ENCODE results near the gene RNF144A. TPM values are rescaled to one million over a fixed set of nuclear protein-coding genes. Genes with fewer than 3 reads are reported as not detected.

The RNF144A gene
- polyA plus RNA-seq, 3 donors from 2014 or later: 6.4 to 9.1 (median 7.7) TPM

GRCh38 chr2:6937157-6937556 is 19.9 kb downstream of the RNF144A start:
- peaks cover 10 to 19% (median 15%) of the 10 kb centered on the region in 3 donors for H3K36me3 Mint-ChIP-seq
- no peaks in the 10 kb centered on the region for H3K9me3 Mint-ChIP-seq
- H3K27ac Mint-ChIP-seq: no peak overlapping the region
- H3K4me3 Mint-ChIP-seq: no peak overlapping the region
- H3K4me1 Mint-ChIP-seq: peaks cover 38 to 58% of the 10 kb centered on the region in 2 donors
- no peaks in the 10 kb centered on the region for H3K27me3 Mint-ChIP-seq (ENCODE audit: low read depth in 3 of 3)
- no peak for DNase-seq

- H3K27me3 Mint-ChIP-seq (ENCODE audit: low read depth in 3 of 3): no peaks in the 10 kb centered on the region
- no peak overlapping the region for H3K4me3 Mint-ChIP-seq
- peaks cover 36 to 55% of the 10 kb centered on the region in 2 donors for H3K4me1 Mint-ChIP-seq
- peaks cover 13 to 20% (median 19%) of the 10 kb centered on the region in 3 donors for H3K36me3 Mint-ChIP-seq
- H3K9me3 Mint-ChIP-seq: no peaks in the 10 kb centered on the region
- H3K27ac Mint-ChIP-seq: no peak overlapping the region
- DNase-seq: no peak
These were observed 20.4 kb downstream of the RNF144A start for GRCh38 chr2:6937582-6937981.

- no peak overlapping the region for H3K4me3 Mint-ChIP-seq
- H3K36me3 Mint-ChIP-seq: peaks cover 25 to 33% (median 30%) of the 10 kb centered on the region in 3 donors
- no peaks in the 10 kb centered on the region for H3K9me3 Mint-ChIP-seq
- H3K4me1 Mint-ChIP-seq: peaks cover 40 to 54% of the 10 kb centered on the region in 2 donors
- no peaks in the 10 kb centered on the region for H3K27me3 Mint-ChIP-seq (ENCODE audit: low read depth in 3 of 3)
- DNase-seq: no peak
- peak overlapping the region in 1 of 6 donors; percentile 23 for H3K27ac Mint-ChIP-seq
These were observed 21.9 kb downstream of the RNF144A start for GRCh38 chr2:6939071-6939470.

- DNase-seq: no peak
- no peaks in the 10 kb centered on the region for H3K27me3 Mint-ChIP-seq (ENCODE audit: low read depth in 3 of 3)
- no peaks in the 10 kb centered on the region for H3K9me3 Mint-ChIP-seq
- peaks cover 25 to 40% (median 32%) of the 10 kb centered on the region in 3 donors for H3K36me3 Mint-ChIP-seq
- no peak overlapping the region for H3K27ac Mint-ChIP-seq
- peaks cover 43 to 55% of the 10 kb centered on the region in 2 donors for H3K4me1 Mint-ChIP-seq
- no peak overlapping the region for H3K4me3 Mint-ChIP-seq
These were observed 23.6 kb downstream of the RNF144A start for GRCh38 chr2:6940820-6941219.

- Mint-ChIP-seq H3K4me1 (peaks cover 39 to 49% of the 10 kb centered on the region in 2 donors), H3K27ac (peak overlapping the region in 1 of 6 donors; percentile 57)
These were observed 24.3 kb downstream of the RNF144A start for GRCh38 chr2:6941299-6942046.

GRCh38 chr2:6942848-6943247 is 25.6 kb downstream of the RNF144A start:
- no peak for DNase-seq
- Mint-ChIP-seq H3K4me3 (no peak overlapping the region), H3K9me3 (no peaks in the 10 kb centered on the region), H3K27me3 (ENCODE audit: low read depth in 3 of 3) (no peaks in the 10 kb centered on the region), H3K27ac (peak overlapping the region in 1 of 6 donors; percentile 9), H3K4me1 (peaks cover 29 to 43% of the 10 kb centered on the region in 2 donors), H3K36me3 (peaks cover 25 to 41% (median 32%) of the 10 kb centered on the region in 3 donors)

More at GRCh38 chr2:6941299-6942046, 24.3 kb downstream of the RNF144A start:
- Mint-ChIP-seq H3K27me3 (ENCODE audit: low read depth in 3 of 3) (no peaks in the 10 kb centered on the region), H3K36me3 (peaks cover 25 to 41% (median 32%) of the 10 kb centered on the region in 3 donors), H3K4me3 (no peak overlapping the region), H3K9me3 (no peaks in the 10 kb centered on the region)
- DNase-seq: no peak

GRCh38 chr2:6943523-6943922 is 26.3 kb downstream of the RNF144A start:
- Mint-ChIP-seq H3K9me3 (no peaks in the 10 kb centered on the region), H3K4me1 (peaks cover 29 to 40% of the 10 kb centered on the region in 2 donors), H3K36me3 (peaks cover 25 to 45% (median 32%) of the 10 kb centered on the region in 3 donors), H3K27ac (peak overlapping the region in 1 of 6 donors; percentile 39), H3K4me3 (no peak overlapping the region), H3K27me3 (ENCODE audit: low read depth in 3 of 3) (no peaks in the 10 kb centered on the region)
- no peak for DNase-seq

- H3K27ac Mint-ChIP-seq: peak overlapping the region in 4 of 6 donors; percentile 17 to 73 (median 32)
- no peaks in the 10 kb centered on the region for H3K27me3 Mint-ChIP-seq (ENCODE audit: low read depth in 3 of 3)
- H3K36me3 Mint-ChIP-seq: peaks cover 25 to 49% (median 32%) of the 10 kb centered on the region in 3 donors
- no peak for DNase-seq
- H3K9me3 Mint-ChIP-seq: no peaks in the 10 kb centered on the region
- H3K4me1 Mint-ChIP-seq: peaks cover 30 to 36% of the 10 kb centered on the region in 2 donors
- H3K4me3 Mint-ChIP-seq: peak overlapping the region in 1 of 5 donors; percentile 16
These were observed 26.8 kb downstream of the RNF144A start for GRCh38 chr2:6943971-6944370.

- H3K9me3 Mint-ChIP-seq: no peaks in the 10 kb centered on the region
These were observed 27.3 kb downstream of the RNF144A start for GRCh38 chr2:6944555-6944954.

GRCh38 chr2:6945087-6945813 is 28.0 kb downstream of the RNF144A start:
- no peak for DNase-seq
- no peaks in the 10 kb centered on the region for H3K9me3 Mint-ChIP-seq
- peak overlapping the region in 5 of 6 donors; percentile 1 to 50 (median 18) for H3K27ac Mint-ChIP-seq
- no peak overlapping the region for H3K4me3 Mint-ChIP-seq
- H3K27me3 Mint-ChIP-seq (ENCODE audit: low read depth in 3 of 3): no peaks in the 10 kb centered on the region
- H3K36me3 Mint-ChIP-seq: peaks cover 25 to 49% (median 32%) of the 10 kb centered on the region in 3 donors
- H3K4me1 Mint-ChIP-seq: peaks cover 29 to 32% of the 10 kb centered on the region in 2 donors

More at GRCh38 chr2:6944555-6944954, 27.3 kb downstream of the RNF144A start:
- Mint-ChIP-seq H3K27ac (peak overlapping the region in 1 of 6 donors; percentile 71), H3K27me3 (ENCODE audit: low read depth in 3 of 3) (no peaks in the 10 kb centered on the region), H3K36me3 (peaks cover 25 to 49% (median 32%) of the 10 kb centered on the region in 3 donors), H3K4me3 (no peak overlapping the region), H3K4me1 (peaks cover 29 to 32% of the 10 kb centered on the region in 2 donors)
- DNase-seq: no peak

GRCh38 chr2:6945821-6946220 is 28.6 kb downstream of the RNF144A start:
- H3K9me3 Mint-ChIP-seq: no peaks in the 10 kb centered on the region
- H3K4me1 Mint-ChIP-seq: peaks cover 29 to 32% of the 10 kb centered on the region in 2 donors
- H3K36me3 Mint-ChIP-seq: peaks cover 25 to 49% (median 32%) of the 10 kb centered on the region in 3 donors
- no peak overlapping the region for H3K4me3 Mint-ChIP-seq
- DNase-seq: no peak
- H3K27ac Mint-ChIP-seq: peak overlapping the region in 4 of 6 donors; percentile 1 to 50 (median 28)
- no peaks in the 10 kb centered on the region for H3K27me3 Mint-ChIP-seq (ENCODE audit: low read depth in 3 of 3)

- DNase-seq: no peak
- Mint-ChIP-seq H3K36me3 (peaks cover 19 to 40% (median 26%) of the 10 kb centered on the region in 3 donors), H3K4me3 (no peak overlapping the region), H3K9me3 (no peaks in the 10 kb centered on the region), H3K27ac (no peak overlapping the region), H3K27me3 (ENCODE audit: low read depth in 3 of 3) (no peaks in the 10 kb centered on the region), H3K4me1 (peaks cover 29 to 38% of the 10 kb centered on the region in 2 donors)
These were observed 29.5 kb downstream of the RNF144A start for GRCh38 chr2:6946722-6947121.

- H3K27me3 Mint-ChIP-seq (ENCODE audit: low read depth in 3 of 3): no peaks in the 10 kb centered on the region
- no peaks in the 10 kb centered on the region for H3K9me3 Mint-ChIP-seq
- DNase-seq: no peak
- H3K36me3 Mint-ChIP-seq: peaks cover 9 to 29% (median 15%) of the 10 kb centered on the region in 3 donors
- no peak overlapping the region for H3K4me3 Mint-ChIP-seq
- H3K4me1 Mint-ChIP-seq: peaks cover 27 to 34% of the 10 kb centered on the region in 2 donors
- peak overlapping the region in 2 of 6 donors; percentile 33 to 53 for H3K27ac Mint-ChIP-seq
These were observed 30.9 kb downstream of the RNF144A start for GRCh38 chr2:6947929-6948676.

All from immature natural killer cell (primary cell).